ENCODE results near the gene RPS19BP1.

DNA sequence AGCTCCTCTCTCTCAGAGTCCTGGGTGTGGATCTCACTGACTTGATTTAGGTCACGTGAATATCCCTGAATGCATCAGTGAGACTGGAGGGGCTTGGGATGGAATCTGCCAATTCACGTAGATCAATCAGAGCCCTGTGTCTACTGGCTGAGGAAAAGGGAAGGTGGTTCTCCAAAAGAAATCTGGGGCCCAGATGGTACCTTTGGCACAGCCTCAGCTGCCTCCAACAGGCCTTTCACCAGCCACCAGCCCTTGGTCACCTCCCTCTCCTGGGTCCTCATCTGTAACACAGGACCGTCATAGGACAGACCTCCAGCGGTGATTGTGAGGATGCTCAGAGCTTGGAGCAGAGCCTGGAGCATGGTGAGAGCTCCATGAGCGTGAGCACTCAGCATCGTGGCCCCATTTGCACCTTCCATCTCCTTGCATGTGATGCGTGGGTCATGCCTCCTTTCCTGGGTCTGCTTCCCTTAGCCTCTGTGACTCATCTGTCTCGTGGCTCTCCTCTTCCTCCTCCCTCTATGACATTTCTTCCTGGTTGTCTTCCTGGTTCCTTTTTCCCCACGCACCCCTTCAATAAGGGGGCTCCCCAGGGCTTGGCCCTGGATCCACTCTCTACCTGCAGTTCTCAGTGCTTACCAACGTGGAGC lies 38.0 kb downstream of the RPS19BP1 start:
- TF ChIP-seq SUZ12 (IDR thresholded peaks at IDR 0.05; ENCODE audit: extremely low read depth, insufficient read depth, insufficient read length) (no peak), YY1 (IDR thresholded peaks at IDR 0.05; ENCODE audit: insufficient read depth, insufficient read length) (no peak), ZNF274 (IDR thresholded peaks at IDR 0.05; ENCODE audit: low read depth, low read length) (no peak)
